ENCODE data around the gene SLC41A2. TPM values are rescaled to one million over a fixed set of nuclear protein-coding genes. Genes with fewer than 3 reads are reported as not detected.
"Not testable (repeated sequence)": the region's sequence is repeated elsewhere in the genome, so short reads cannot be mapped to it uniquely, and the experiment has no call there.

Gene SLC41A2
- polyA plus RNA-seq (ENCODE audit: insufficient read length in 4 of 4): 1 to 10 TPM; 4.0 to 6.4 (median 5.8) TPM

- DNase-seq (ENCODE audit: low read depth in 4 of 4, low spot score in 3 of 4): peak; percentile 44 to 52 (median 48)
Measured at GRCh38 chr12:104958001-104958804, at the start of gene SLC41A2. SLC41A2 (minus strand) TSS chr12:104958290; CDS start chr12:104928527, 29,763 bp downstream.

DNA sequence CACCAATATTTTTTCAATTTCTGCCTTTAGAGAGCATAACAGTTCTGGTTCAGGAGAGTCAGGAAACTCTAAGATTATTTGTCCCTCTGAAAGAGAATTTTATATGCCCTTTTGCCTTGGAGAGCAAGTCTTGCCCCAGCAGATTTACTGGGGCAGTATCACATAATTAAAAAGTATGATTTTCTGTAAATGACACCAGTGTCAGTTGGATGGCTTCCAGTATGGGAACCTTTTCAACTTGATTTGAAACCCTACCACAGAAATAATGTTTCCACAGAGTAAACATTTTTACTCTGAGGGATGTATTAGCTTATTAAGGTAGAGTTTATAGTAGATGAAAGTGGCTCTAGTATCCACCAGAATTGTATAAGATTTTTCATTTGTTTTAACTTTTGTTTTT lies 43.4 kb upstream of the SLC41A2 start:
- DNase-seq (ENCODE audit: low read depth in 4 of 4, low spot score in 3 of 4): no peak

DNA sequence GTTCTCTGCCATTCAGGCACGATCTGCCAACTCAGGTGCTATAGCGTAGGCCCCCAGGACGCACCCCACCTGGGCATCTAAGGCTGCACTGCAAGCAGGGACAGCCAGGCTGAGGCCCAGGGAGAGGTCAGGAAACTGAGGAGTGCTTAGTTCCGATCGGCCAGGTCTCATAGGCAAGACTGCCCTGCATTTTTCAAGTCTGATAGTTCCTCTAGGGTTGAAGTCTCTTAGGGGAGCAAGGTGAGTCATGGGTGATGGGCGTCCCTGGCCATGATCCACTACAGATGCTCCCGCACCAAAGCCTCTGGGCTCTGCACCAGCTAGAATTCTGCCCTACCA lies 41.2 kb upstream of the SLC41A2 start:
- no peak for DNase-seq (ENCODE audit: low read depth in 4 of 4, low spot score in 3 of 4)

DNA sequence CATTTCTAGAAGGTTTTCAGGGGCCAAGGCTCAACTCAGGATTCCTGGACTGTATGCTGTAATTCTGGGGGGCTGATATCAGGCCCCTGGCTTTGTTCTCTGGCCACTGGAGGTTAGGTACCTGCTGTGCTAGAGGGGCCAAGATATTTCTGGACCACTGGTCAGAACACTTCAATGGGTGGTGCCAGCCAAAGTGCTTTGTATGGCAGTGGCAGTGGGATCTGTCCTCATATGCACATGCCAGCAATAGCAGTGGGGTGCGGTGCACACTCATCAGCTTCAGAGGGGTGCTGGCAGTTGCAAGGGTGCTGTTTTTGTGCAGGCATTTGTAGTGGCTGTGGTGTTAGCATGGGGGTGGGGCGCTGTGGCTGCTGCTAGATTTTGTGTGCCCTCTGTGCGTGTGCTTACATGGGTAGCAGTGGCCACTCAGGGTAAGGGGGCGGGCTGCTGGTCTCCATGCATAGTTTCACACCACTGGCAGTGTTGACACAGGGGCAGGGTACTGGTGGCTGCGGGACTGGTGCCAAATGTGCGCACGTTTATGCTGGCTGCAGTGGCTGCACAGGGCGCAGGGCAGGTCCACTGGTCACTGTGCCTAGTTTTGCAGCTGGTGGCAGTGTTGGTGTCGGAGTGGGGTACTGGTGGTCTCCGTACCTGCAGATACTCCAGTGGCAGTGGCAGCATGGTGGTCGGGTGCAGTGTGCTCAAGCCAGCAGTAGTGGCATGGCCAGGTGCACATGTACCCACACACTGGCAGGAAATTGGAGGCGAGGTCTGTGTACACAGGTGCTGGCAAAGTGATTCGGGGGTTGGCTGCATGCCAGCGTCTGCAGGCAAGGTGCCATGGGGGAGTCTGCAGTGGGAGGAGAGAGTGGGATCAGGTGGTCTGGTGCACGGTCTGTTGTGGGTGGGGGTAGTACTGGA lies 40.6 kb upstream of the SLC41A2 start:
- peak in 1 of 4 donors; percentile 5 for DNase-seq (ENCODE audit: low read depth in 4 of 4, low spot score in 3 of 4)

GRCh38 chr12:104997541-104997940 lies 39.5 kb upstream of the SLC41A2 start:
- no peak for DNase-seq (ENCODE audit: low read depth in 4 of 4, low spot score in 3 of 4)

- no peak for DNase-seq (ENCODE audit: low read depth in 4 of 4, low spot score in 3 of 4)
Measured at GRCh38 chr12:104994336-104994735, 36.2 kb upstream of the SLC41A2 start.

GRCh38 chr12:104991565-104992128 lies 33.6 kb upstream of the SLC41A2 start:
- DNase-seq (ENCODE audit: low read depth in 4 of 4, low spot score in 3 of 4): no peak

DNA sequence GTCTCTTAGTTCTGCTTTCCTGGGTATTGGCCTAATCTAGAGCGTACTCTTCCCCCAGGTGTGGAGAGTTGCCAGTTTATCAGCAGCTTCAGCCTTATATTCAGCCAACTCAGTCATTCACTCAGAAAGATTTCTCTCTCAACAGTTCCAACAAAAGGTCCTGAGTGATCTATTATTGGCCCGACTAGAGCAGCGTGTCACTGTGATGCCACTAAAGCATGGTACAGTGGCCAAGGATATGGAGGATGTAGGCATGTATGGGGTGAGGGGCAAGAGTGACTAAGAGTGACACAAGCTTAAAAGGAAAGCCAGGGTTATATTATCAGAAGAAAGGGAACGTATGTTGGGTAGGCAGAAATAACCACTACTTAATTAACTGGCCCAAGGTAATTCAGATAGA lies 32.9 kb upstream of the SLC41A2 start:
- DNase-seq (ENCODE audit: low read depth in 4 of 4, low spot score in 3 of 4): no peak

DNA sequence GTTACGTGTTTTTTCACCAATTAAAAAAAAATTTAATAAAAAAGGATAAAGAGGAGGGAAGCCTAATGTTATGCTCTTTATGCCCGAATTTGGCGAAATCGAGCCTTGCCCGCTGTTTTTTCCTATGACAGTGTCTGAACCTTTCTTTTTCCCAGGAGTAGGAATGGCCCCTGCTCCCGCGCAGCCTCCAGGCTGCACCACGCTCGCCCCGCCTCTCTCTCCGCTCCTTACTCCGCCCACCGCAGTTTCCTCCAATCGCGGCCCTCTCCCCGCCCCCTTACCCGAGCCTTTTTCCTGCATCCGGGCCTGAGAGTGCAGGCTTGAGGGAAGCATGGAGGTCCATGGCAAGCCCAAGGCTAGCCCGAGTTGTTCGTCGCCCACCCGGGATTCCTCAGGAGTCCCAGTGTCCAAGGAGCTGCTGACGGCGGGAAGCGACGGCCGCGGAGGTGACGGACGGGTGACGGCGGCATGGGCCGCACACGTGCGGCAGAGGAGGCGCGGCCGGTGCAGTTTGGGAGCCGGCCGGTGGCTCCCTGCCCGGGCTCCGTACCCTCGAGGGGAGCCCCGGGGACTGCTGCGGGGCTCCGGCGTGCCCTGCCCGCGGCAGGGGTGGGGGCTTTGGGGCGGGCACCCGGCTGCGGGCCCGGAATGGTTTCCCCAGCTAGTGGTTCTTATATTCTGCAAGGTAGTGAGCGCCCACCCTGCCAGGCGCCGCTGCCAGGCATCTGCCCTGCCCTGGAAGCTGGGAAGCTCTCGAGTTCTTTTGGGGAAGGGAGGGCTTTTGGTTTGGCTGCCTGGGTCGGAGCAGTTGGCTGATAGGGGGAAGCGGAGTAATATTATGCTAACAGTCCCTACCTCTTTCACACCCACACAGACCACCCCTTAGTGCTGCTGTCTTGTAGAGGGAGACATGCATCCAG lies 28.2 kb upstream of the SLC41A2 start, which contains the start of gene NOPCHAP1:
TSS of gene NOPCHAP1 (plus strand) at position 295 of the 920 bp plus-strand sequence. CDS start at position 332, 37 bp downstream.
- peak; percentile 80 to 86 (median 81) for DNase-seq (ENCODE audit: low read depth in 4 of 4, low spot score in 3 of 4)

- DNase-seq (ENCODE audit: low read depth in 4 of 4, low spot score in 3 of 4): no peak
Measured at GRCh38 chr12:104985206-104985605, 27.1 kb upstream of the SLC41A2 start.

GRCh38 chr12:104977688-104978087 lies 19.6 kb upstream of the SLC41A2 start:
- DNase-seq (ENCODE audit: low read depth in 4 of 4, low spot score in 3 of 4): not testable (repeated sequence)

- no peak for DNase-seq (ENCODE audit: low read depth in 4 of 4, low spot score in 3 of 4)
Measured at GRCh38 chr12:104976703-104977102, 18.6 kb upstream of the SLC41A2 start.

DNA sequence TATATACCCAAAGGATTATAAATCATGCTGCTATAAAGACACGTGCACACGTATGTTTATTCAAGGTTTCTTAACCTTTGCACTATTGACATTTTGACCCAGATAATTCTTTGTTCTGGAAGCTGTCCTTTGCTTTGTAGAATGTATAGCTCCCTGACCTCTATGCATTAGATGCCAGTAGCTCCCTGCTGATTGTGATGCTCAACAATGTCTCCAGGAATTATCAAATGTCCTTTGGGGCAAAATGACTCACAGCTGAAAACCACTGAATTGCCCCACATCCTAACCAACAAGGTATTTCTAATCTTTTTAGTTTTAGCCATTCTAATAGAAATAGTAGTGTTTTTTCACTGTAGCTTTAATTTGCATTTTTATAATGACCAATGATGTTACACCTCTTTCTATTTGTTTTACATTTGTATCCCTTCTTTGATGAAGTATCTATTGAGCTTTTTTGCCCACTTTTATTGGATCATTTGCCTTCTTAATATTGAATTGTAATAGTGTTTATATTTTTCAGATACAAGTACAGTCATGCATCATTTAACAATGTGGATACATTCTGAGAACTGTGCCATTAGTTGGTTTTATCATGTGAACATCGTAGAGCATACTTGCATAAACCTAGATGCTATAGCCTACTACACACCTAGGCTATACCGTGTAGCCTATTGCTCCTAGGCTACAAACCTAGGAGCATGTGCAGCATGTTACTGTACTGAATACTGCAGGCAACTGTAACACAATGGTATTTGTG lies 17.7 kb upstream of the SLC41A2 start:
- no peak for DNase-seq (ENCODE audit: low read depth in 4 of 4, low spot score in 3 of 4)

GRCh38 chr12:104974626-104975290 lies 16.7 kb upstream of the SLC41A2 start:
- no peak for DNase-seq (ENCODE audit: low read depth in 4 of 4, low spot score in 3 of 4)

DNA sequence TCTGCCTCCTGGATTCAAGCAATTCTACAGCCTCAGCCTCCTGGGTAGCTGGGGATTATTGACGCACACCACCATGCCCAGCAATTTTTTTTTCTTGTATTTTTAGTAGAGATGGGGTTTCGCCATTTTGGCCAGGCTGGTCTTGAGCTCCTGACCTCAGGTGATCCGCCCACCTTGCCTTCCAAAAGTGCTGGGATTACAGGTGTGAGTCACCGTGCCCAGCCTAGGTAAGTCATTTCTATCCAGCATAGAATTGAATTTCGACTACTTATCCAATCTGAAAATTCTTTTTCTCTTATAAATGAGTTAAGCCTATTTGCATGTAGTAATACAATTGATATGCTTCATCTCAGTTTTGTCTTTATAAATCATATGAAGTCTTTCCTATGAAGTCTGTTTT lies 15.2 kb upstream of the SLC41A2 start:
- no peak for DNase-seq (ENCODE audit: low read depth in 4 of 4, low spot score in 3 of 4)

- DNase-seq (ENCODE audit: low read depth in 4 of 4, low spot score in 3 of 4): no peak
Measured at GRCh38 chr12:104971306-104971705, 13.2 kb upstream of the SLC41A2 start.

GRCh38 chr12:104969343-104969742 lies 11.3 kb upstream of the SLC41A2 start:
- DNase-seq (ENCODE audit: low read depth in 4 of 4, low spot score in 3 of 4): no peak

DNA sequence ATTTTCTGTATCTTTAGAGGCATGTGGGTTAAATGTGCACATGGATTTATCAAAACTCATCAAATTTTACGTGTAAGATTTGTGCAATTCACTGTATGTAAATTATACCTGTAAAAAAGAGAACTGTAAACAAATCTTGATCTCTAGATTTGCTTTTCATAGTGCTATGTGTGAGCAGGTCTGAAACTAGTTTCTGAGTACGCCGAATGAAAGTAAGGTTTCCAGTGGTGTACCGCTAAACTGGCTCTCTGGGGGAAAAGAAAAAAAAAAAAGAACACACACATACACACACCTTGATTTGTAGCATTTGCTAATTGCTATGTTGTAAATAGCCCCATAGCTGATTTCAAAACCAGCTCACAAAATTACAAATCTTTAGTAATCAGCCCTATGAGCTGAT lies 8.6 kb upstream of the SLC41A2 start:
- no peak for DNase-seq (ENCODE audit: low read depth in 4 of 4, low spot score in 3 of 4)

GRCh38 chr12:104964856-104965205 lies 6.7 kb upstream of the SLC41A2 start:
- DNase-seq (ENCODE audit: low read depth in 4 of 4, low spot score in 3 of 4): no peak

All from right renal pelvis (tissue), 4 donors.